Suprapubic skin (tissue), 4 donors: ENCODE results near the gene PTPN20. TPM values are rescaled to one million over a fixed set of nuclear protein-coding genes. Genes with fewer than 3 reads are reported as not detected.

Experiments used
- DNase-seq, 2 donors: peaks; one replicate each; pipeline ENCODE4 v3.0.0-alpha.2; 2019; ENCODE audit warnings: low spot score in 2 of 2
- H3K27ac ChIP-seq: fragments of 200-600 bp; sonication (generic); one replicate; pipeline ENCODE4 v1.5.1; 2019
- H3K27me3 ChIP-seq: fragments of 200-600 bp; sonication (generic); one replicate; pipeline ENCODE4 v1.5.1; 2019
- H3K36me3 ChIP-seq: fragments of 200-600 bp; sonication (generic); one replicate; pipeline ENCODE4 v1.5.1; 2019
- H3K4me1 ChIP-seq: fragments of 200-600 bp; sonication (generic); one replicate; pipeline ENCODE4 v1.5.1; 2019
- H3K4me3 ChIP-seq: fragments of 200-600 bp; sonication (generic); one replicate; pipeline ENCODE4 v1.5.1; 2019; ENCODE audit warnings: mild to moderate bottlenecking
- H3K9me3 ChIP-seq: fragments of 200-600 bp; sonication (generic); one replicate; pipeline ENCODE4 v1.5.1; 2019
- CTCF ChIP-seq, 2 donors: fragments of 200-600 bp in 1 of 2; fragments of 450-650 bp in 1 of 2; sonication (generic) in 1 of 2; IDR thresholded peaks; one replicate each; pipeline ENCODE4 v1.5.1; 2016 to 2019; ENCODE audit warnings: antibody characterized with exemption in 2 of 2, mild to moderate bottlenecking in 1 of 2, moderate library complexity in 1 of 2
- EP300 ChIP-seq: sonication (generic); formaldehyde crosslinking; IDR thresholded peaks from one replicate; pipeline ENCODE4 v1.6.1; 2017; ENCODE audit warnings: antibody characterized with exemption
- POLR2A ChIP-seq, 2 donors: fragments of 450-650 bp; IDR thresholded peaks; one replicate each; pipeline ENCODE4 v1.6.1; 2017; ENCODE audit warnings: antibody characterized with exemption in 2 of 2, mild to moderate bottlenecking in 2 of 2, moderate library complexity in 2 of 2
- POLR2AphosphoS5 ChIP-seq, 3 donors: sonication (generic); formaldehyde crosslinking; IDR thresholded peaks; one replicate each; pipeline ENCODE4 v1.6.1; 2017; ENCODE audit warnings: antibody characterized with exemption in 3 of 3
- WGBS: methylation state at CpG from one replicate; pipeline ENCODE4 v1.1.5; 2018; 5-methylcytosine and 5-hydroxymethylcytosine counted together
- total RNA-seq, 4 donors: library from RNA; depleted of rRNA; stranded (reverse); fragments of >200 nt; gene quantifications; one replicate each; pipeline ENCODE4 v1.1.0, GENCODE V29; 2016

PTPN20 gene
- total RNA-seq, 4 donors from 2014 or later = 3.2 to 11.5 (median 6.4) TPM

DNA sequence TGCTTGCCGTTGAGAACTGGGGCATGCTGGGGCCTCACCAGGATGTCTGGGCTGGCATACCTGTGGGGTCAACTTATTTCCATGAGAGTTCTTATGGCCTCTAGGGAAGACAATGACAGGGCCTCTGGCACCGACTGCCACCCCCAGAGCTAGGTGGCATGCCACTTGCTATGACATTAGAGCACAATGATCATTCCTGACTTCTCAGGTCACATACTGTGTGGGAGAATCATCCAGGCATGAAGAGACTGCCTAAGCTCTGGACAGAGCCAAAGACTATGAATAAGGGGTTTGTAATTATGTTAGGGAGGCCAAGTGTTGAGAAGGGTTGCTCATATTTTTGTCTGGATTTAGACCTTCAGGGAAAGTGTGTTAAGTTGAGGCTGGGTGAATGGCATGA is 97.5 kb downstream of the PTPN20 start:
- TF ChIP-seq CTCF (IDR thresholded peaks at IDR 0.05) = no peak
- TF ChIP-seq EP300 = no peak
- no peak for TF ChIP-seq POLR2AphosphoS5 (IDR thresholded peaks at IDR 0.05)
- no peak for TF ChIP-seq POLR2A (IDR thresholded peaks at IDR 0.05)
- H3K27me3 ChIP-seq = no peaks in the 10 kb centered on the region
- H3K4me3 ChIP-seq = no peak overlapping the region
- H3K4me1 ChIP-seq = peaks cover under 1% of the 10 kb centered on the region
- no peaks in the 10 kb centered on the region for H3K36me3 ChIP-seq
- no peak overlapping the region for H3K27ac ChIP-seq
- H3K9me3 ChIP-seq = no peaks in the 10 kb centered on the region
- DNase-seq = no peak
- 85% methylated on average over 2 of the region's 2 CpGs for WGBS

- DNase-seq = no peak
- Histone ChIP-seq H3K27ac (no peak overlapping the region), H3K9me3 (no peaks in the 10 kb centered on the region), H3K4me1 (peaks cover 5% of the 10 kb centered on the region), H3K4me3 (no peak overlapping the region), H3K36me3 (no peaks in the 10 kb centered on the region), H3K27me3 (no peaks in the 10 kb centered on the region)
- WGBS = 58% methylated on average over 7 of the region's 7 CpGs
- no peak for TF ChIP-seq EP300
- no peak for TF ChIP-seq CTCF (IDR thresholded peaks at IDR 0.05)
- no peak for TF ChIP-seq POLR2A (IDR thresholded peaks at IDR 0.05)
- TF ChIP-seq POLR2AphosphoS5 (IDR thresholded peaks at IDR 0.05) = no peak
Observed at GRCh38 chr10:47009215-47009838, 98.1 kb downstream of the PTPN20 start.

- no peaks in the 10 kb centered on the region for H3K9me3 ChIP-seq
- TF ChIP-seq POLR2A (IDR thresholded peaks at IDR 0.05) (no peak), EP300 (no peak), CTCF (IDR thresholded peaks at IDR 0.05) (no peak), POLR2AphosphoS5 (IDR thresholded peaks at IDR 0.05) (no peak)
- no peak overlapping the region for H3K27ac ChIP-seq
- H3K4me1 ChIP-seq = peaks cover 5% of the 10 kb centered on the region
- no peak for DNase-seq
- H3K4me3 ChIP-seq = no peak overlapping the region
- H3K27me3 ChIP-seq = no peaks in the 10 kb centered on the region
- WGBS = 94% methylated on average over 3 of the region's 3 CpGs
- no peaks in the 10 kb centered on the region for H3K36me3 ChIP-seq
Observed at GRCh38 chr10:47010036-47010435, 98.8 kb downstream of the PTPN20 start.

GRCh38 chr10:47012214-47012613 is 101.0 kb downstream of the PTPN20 start:
- Histone ChIP-seq H3K4me1 (peaks cover 5% of the 10 kb centered on the region), H3K27me3 (no peaks in the 10 kb centered on the region), H3K4me3 (no peak overlapping the region), H3K9me3 (no peaks in the 10 kb centered on the region), H3K36me3 (no peaks in the 10 kb centered on the region), H3K27ac (no peak overlapping the region)
- no peak for DNase-seq
- no peak for TF ChIP-seq CTCF (IDR thresholded peaks at IDR 0.05)
- TF ChIP-seq POLR2A (IDR thresholded peaks at IDR 0.05) = no peak
- TF ChIP-seq EP300 = no peak
- TF ChIP-seq POLR2AphosphoS5 (IDR thresholded peaks at IDR 0.05) = no peak

GRCh38 chr10:47013507-47014154 is 102.4 kb downstream of the PTPN20 start:
- peak in 1 of 2 donors; percentile 82 for DNase-seq
- WGBS = 36% methylated on average over 12 of the region's 14 CpGs
- H3K4me1 ChIP-seq = peaks cover 5% of the 10 kb centered on the region
- H3K36me3 ChIP-seq = no peaks in the 10 kb centered on the region
- H3K27me3 ChIP-seq = no peaks in the 10 kb centered on the region
- H3K9me3 ChIP-seq = no peaks in the 10 kb centered on the region
- H3K4me3 ChIP-seq = no peak overlapping the region
- TF ChIP-seq POLR2A (IDR thresholded peaks at IDR 0.05) = no peak
- TF ChIP-seq EP300 = no peak
- TF ChIP-seq POLR2AphosphoS5 (IDR thresholded peaks at IDR 0.05) = no peak
- TF ChIP-seq CTCF (IDR thresholded peaks at IDR 0.05) = no peak
- H3K27ac ChIP-seq = peak overlapping the region; percentile 44
